Cardiac muscle cell (in vitro differentiated cells and primary cell): ENCODE measurements around the gene IQGAP2. TPM values are rescaled to one million over a fixed set of nuclear protein-coding genes. Genes with fewer than 3 reads are reported as not detected.
A peak's percentile ranks its signal among the peaks of the same experiment; 100 is the strongest.
"Not testable (repeated sequence)": the region's sequence is repeated elsewhere in the genome, so short reads cannot be mapped to it uniquely, and the experiment has no call there.

Experiments used
- DNase-seq, 2 donors: peaks; one replicate each; pipeline versions ENCODE4 v3.0.0 to v3.0.0-alpha.2; 2010 to 2017; ENCODE audit warnings: low read depth in 1 of 2, low spot score in 1 of 2
- H3K27ac ChIP-seq: fragments of 200-600 bp; sonication (generic); 2 replicates; pipeline ENCODE4 v1.5.1; 2016
- H3K27me3 ChIP-seq: fragments of 200-600 bp; sonication (generic); 2 replicates; pipeline ENCODE4 v1.6.0; 2016; ENCODE audit warnings: control low read depth
- H3K36me3 ChIP-seq: fragments of 200-600 bp; sonication (generic); 2 replicates; pipeline ENCODE4 v1.5.1; 2016; ENCODE audit warnings: control low read depth
- H3K4me1 ChIP-seq: fragments of 200-600 bp; sonication (generic); 2 replicates; pipeline ENCODE4 v1.8.1; 2017; ENCODE audit warnings: low read depth, mild to moderate bottlenecking, mixed run types
- H3K4me3 ChIP-seq: fragments of 200-600 bp; sonication (generic); 2 replicates; pipeline ENCODE4 v1.5.1; 2016; ENCODE audit warnings: mild to moderate bottlenecking
- H3K9me3 ChIP-seq: fragments of 200-600 bp; sonication (generic); 2 replicates; pipeline ENCODE4 v1.5.1; 2017; ENCODE audit warnings: low read depth, mild to moderate bottlenecking, control low read depth
- polyA plus RNA-seq: library from polyadenylated mRNA; unstranded; fragments of >200 nt; fragmentation: Nextera tagmentation; extraction: Ambion mirVana; gene quantifications from 2 replicates; pipeline ENCODE4 v1.2.1, GENCODE V29; 2016
- total RNA-seq: library from RNA; depleted of rRNA; stranded (reverse); fragments of >200 nt; gene quantifications from 2 replicates; pipeline ENCODE4 v1.2.3, GENCODE V29; 2016
- TF ChIP-seq, protein P1 (sequence below): IDR thresholded peaks from 2 replicates; pipeline ENCODE4 v1.5.1; 2012; ENCODE audit warnings: low read depth, mild to moderate bottlenecking, low read length

The IQGAP2 gene
- total and polyA plus RNA-seq, 2 experiments from 2014 or later = 4.1 to 10.8 TPM

DNA sequence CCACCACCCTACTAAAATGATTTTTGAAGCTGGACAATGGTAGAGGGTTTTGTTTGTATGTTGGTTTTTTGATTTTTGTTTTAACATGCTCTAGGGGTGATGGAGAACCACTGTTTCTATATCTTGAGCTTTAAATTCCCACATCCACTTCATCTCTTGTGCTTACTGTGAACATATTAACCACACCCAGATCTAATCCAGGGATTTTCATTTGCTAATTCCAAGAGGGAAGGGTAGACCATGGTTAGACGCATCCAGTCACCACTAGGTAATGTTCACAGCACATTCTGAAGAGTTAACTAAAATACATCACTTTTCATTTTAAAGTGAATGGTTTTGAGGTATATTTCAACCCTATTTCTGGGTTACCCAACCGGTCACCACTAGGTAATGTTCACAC is 36.5 kb upstream of the IQGAP2 start:
- no peak overlapping the region for H3K27ac ChIP-seq
- no peak for DNase-seq
- H3K4me1 ChIP-seq = peaks cover 9% of the 10 kb centered on the region
- H3K27me3 ChIP-seq = no peaks in the 10 kb centered on the region
- H3K36me3 ChIP-seq = no peaks in the 10 kb centered on the region
- TF ChIP-seq, protein P1, sequence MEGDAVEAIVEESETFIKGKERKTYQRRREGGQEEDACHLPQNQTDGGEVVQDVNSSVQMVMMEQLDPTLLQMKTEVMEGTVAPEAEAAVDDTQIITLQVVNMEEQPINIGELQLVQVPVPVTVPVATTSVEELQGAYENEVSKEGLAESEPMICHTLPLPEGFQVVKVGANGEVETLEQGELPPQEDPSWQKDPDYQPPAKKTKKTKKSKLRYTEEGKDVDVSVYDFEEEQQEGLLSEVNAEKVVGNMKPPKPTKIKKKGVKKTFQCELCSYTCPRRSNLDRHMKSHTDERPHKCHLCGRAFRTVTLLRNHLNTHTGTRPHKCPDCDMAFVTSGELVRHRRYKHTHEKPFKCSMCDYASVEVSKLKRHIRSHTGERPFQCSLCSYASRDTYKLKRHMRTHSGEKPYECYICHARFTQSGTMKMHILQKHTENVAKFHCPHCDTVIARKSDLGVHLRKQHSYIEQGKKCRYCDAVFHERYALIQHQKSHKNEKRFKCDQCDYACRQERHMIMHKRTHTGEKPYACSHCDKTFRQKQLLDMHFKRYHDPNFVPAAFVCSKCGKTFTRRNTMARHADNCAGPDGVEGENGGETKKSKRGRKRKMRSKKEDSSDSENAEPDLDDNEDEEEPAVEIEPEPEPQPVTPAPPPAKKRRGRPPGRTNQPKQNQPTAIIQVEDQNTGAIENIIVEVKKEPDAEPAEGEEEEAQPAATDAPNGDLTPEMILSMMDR = no peak
- H3K4me3 ChIP-seq = no peak overlapping the region
- H3K9me3 ChIP-seq = no peaks in the 10 kb centered on the region

DNA sequence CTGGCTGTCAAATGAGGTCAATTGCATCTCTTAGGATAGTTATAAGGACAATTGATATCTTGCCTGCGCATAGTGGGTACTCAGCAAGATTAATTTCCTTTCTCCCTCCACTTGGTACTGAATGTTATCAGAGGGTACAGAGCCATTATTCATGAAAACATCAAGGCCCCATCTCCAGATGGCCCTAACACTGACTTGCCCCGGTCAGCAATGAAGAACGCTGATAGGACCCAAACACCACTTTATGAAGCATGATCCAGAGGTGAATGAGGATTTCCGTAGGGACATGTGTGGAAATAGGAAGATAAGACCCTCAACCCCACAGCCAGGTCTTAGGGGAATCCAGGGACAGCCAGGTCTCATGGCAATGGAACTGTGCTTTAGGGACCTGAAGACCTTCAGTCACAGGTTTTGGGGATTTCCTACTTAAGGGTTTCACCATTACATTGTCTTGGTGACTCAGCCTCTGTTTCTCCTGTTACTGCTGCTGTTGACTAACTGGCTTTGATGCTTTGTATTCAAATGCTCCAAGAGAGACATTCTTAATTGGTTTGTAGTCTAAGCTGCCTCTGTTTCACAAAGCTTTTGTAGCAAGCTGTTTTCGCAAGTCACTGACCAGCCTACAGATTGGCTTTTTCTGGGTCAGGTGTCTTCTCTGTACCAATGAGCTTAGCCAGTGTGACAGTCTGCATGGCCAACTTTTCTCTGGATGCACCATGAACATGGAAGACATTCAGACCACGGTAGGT is 35.3 kb upstream of the IQGAP2 start:
- no peak overlapping the region for H3K27ac ChIP-seq
- DNase-seq = no peak
- TF ChIP-seq, protein P1 = no peak
- H3K27me3 ChIP-seq = no peaks in the 10 kb centered on the region
- H3K4me3 ChIP-seq = no peak overlapping the region
- H3K4me1 ChIP-seq = peaks cover 13% of the 10 kb centered on the region
- H3K9me3 ChIP-seq = no peaks in the 10 kb centered on the region
- H3K36me3 ChIP-seq = no peaks in the 10 kb centered on the region

DNA sequence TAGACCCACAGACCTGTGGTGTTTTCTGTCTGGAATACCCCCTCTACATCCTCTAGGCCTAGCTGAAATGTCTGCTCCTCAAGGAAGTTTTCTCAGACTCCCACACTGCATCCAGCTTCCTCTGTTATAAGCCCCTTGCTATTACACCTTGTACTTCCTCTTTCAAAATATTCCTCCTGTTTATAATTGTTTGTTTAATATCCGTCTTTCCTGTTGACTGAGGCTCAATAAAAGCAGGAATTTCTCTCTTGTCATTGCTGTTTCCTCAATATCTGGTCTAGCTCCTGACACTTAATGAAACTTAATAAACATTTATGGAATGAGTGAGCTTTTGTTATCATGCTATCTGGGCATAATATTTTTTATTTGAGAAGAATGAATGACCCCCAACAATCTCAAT is 34.1 kb upstream of the IQGAP2 start:
- no peak for DNase-seq
- H3K27me3 ChIP-seq = no peaks in the 10 kb centered on the region
- no peak overlapping the region for H3K27ac ChIP-seq
- H3K36me3 ChIP-seq = no peaks in the 10 kb centered on the region
- H3K9me3 ChIP-seq = no peaks in the 10 kb centered on the region
- TF ChIP-seq, protein P1 = no peak
- H3K4me3 ChIP-seq = no peak overlapping the region
- H3K4me1 ChIP-seq = peaks cover 7% of the 10 kb centered on the region

DNA sequence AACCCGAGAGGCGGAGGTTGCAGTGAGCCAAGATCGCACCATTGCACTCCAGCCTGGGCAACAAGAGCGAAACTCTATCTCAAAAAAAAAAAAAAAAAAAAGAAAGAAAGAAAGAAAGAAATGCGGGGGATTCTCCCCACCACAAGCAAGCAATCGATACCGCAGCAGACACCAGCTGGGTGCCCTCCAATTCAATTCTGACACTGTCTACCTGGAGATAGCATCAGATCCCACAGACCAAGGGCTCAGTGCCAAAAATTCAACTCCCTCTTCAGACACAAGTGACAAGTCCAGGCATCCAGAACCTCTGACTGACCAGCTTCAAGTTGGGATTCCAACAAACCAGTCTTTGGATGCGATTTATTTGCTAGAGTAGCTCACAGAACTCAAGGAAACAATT is 33.4 kb upstream of the IQGAP2 start:
- H3K4me3 ChIP-seq, H3K27ac ChIP-seq, H3K9me3 ChIP-seq, H3K36me3 ChIP-seq, H3K27me3 ChIP-seq, H3K4me1 ChIP-seq, DNase-seq: not testable (repeated sequence)

- Histone ChIP-seq H3K4me3 (no peak overlapping the region), H3K9me3 (no peaks in the 10 kb centered on the region), H3K4me1 (peaks cover 4% of the 10 kb centered on the region), H3K27me3 (no peaks in the 10 kb centered on the region), H3K36me3 (no peaks in the 10 kb centered on the region), H3K27ac (no peak overlapping the region)
- DNase-seq = no peak
- TF ChIP-seq, protein P1 = no peak
Measured at GRCh38 chr5:76371960-76372322, 31.1 kb upstream of the IQGAP2 start.

GRCh38 chr5:76372323-76373054 is 30.6 kb upstream of the IQGAP2 start:
- Histone ChIP-seq H3K4me3 (no peak overlapping the region), H3K27me3 (no peaks in the 10 kb centered on the region), H3K36me3 (no peaks in the 10 kb centered on the region), H3K4me1 (peaks cover 4% of the 10 kb centered on the region), H3K9me3 (no peaks in the 10 kb centered on the region), H3K27ac (no peak overlapping the region)
- TF ChIP-seq, protein P1 = no peak
- DNase-seq = peak in 1 of 2 donors; percentile 83
